Loucy (cell line): ENCODE measurements around the gene TIE1.

Source experiments
- H2AFZ ChIP-seq: fragments of 200-600 bp; sonication (generic); 2 replicates; pipeline ENCODE4 v1.6.0; 2016; ENCODE audit warnings: antibody characterized with exemption, mild to moderate bottlenecking, low read length, moderate library complexity
- H3F3A ChIP-seq: fragments of 200-600 bp; 2 replicates; pipeline ENCODE4 v1.6.0; 2016; ENCODE audit warnings: antibody characterized with exemption, low read depth, mild to moderate bottlenecking
- H3K27me3 ChIP-seq: fragments of 200-600 bp; sonication (generic); 2 replicates; pipeline ENCODE4 v1.6.1; 2014; ENCODE audit warnings: low read length, mild to moderate bottlenecking; ENCODE audit not compliant: insufficient read depth, poor library complexity, severe bottlenecking
- H3K36me3 ChIP-seq: fragments of 200-600 bp; sonication (generic); 2 replicates; pipeline ENCODE4 v1.6.1; 2016; ENCODE audit warnings: low read length; ENCODE audit not compliant: insufficient read depth
- H3K4me1 ChIP-seq: fragments of 200-600 bp; sonication (generic); 2 replicates; pipeline ENCODE4 v1.5.1; 2014; ENCODE audit warnings: low read length, mild to moderate bottlenecking; ENCODE audit not compliant: insufficient read depth, poor library complexity, severe bottlenecking
- H3K4me2 ChIP-seq: fragments of 200-600 bp; sonication (generic); 2 replicates; pipeline ENCODE4 v1.6.0; 2014; ENCODE audit warnings: antibody characterized with exemption, low read length, low read depth, mild to moderate bottlenecking; ENCODE audit not compliant: poor library complexity, severe bottlenecking
- H3K4me3 ChIP-seq: fragments of 200-600 bp; sonication (generic); 2 replicates; pipeline ENCODE4 v1.5.1; 2014; ENCODE audit warnings: low read length, mild to moderate bottlenecking, mixed read lengths; ENCODE audit not compliant: poor library complexity, severe bottlenecking
- H3K79me2 ChIP-seq: fragments of 200-600 bp; sonication (generic); 2 replicates; pipeline ENCODE4 v1.6.1; 2014; ENCODE audit warnings: low read length; ENCODE audit not compliant: insufficient read depth
- H3K9ac ChIP-seq: fragments of 200-600 bp; sonication (generic); 2 replicates; pipeline ENCODE4 v1.6.0; 2014; ENCODE audit warnings: mild to moderate bottlenecking, low read depth, low read length, moderate library complexity; ENCODE audit not compliant: poor library complexity, severe bottlenecking
- H3K9me2 ChIP-seq: fragments of 200-600 bp; sonication (generic); replicated peaks from 2 replicates; pipeline ENCODE4 v1.6.1; 2016; ENCODE audit warnings: low read depth, low read length, mixed read lengths
- H3K9me3 ChIP-seq: fragments of 200-600 bp; sonication (generic); 2 replicates; pipeline ENCODE4 v1.6.1; 2014; ENCODE audit warnings: mild to moderate bottlenecking, antibody characterized with exemption, low read length, low read depth; ENCODE audit not compliant: insufficient read depth
- H4K20me1 ChIP-seq: fragments of 200-600 bp; sonication (generic); 2 replicates; pipeline ENCODE4 v1.6.0; 2014; ENCODE audit warnings: antibody characterized with exemption, low read length, mild to moderate bottlenecking; ENCODE audit not compliant: insufficient read depth, poor library complexity, severe bottlenecking
- EZH2phosphoT487 ChIP-seq: fragments of 200-600 bp; IDR thresholded peaks from 2 replicates; pipeline ENCODE4 v1.6.1; 2018; ENCODE audit warnings: antibody characterized with exemption, mild to moderate bottlenecking, moderate library complexity, borderline replicate concordance
- TF ChIP-seq, protein P1 (sequence below): fragments of 200-600 bp; sonication (generic); conservative IDR thresholded peaks from 2 replicates; pipeline ENCODE4 v1.5.1; 2014; ENCODE audit warnings: mild to moderate bottlenecking, antibody characterized with exemption, low read length

Gene TIE1

DNA sequence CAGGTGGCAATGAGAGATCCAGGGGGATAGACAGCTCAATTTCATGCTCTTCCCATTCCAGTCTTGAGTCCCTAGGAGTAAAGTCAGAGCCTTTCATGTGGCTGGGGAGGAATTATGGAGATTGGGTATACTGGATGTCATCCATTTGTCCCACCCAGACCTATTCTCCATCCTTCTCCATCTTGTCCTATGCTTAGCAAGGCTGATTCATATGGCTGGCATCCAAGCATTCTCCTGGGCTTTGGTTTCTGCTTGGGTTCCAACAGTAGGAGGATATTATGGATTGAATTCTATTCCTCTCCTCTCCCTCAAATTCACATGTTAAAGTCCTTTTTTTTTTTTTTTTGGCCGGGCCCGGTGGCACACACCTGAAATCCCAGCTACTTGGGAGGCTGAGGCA lies 54.2 kb downstream of the TIE1 start:
- Histone ChIP-seq H3K79me2 (peaks cover 11% of the 10 kb centered on the region), H3K27me3 (no peaks in the 10 kb centered on the region), H3K36me3 (peaks cover under 1% of the 10 kb centered on the region; the same call in 1 of the 2 replicates), H3K4me2 (no peak overlapping the region), H3K9me3 (no peaks in the 10 kb centered on the region), H3K4me1 (peaks cover 9% of the 10 kb centered on the region), H3F3A (peaks cover 3% of the 10 kb centered on the region; the same call in 1 of the 2 replicates), H3K9ac (no peak overlapping the region), H4K20me1 (peaks cover 2% of the 10 kb centered on the region), H2AFZ (no peak overlapping the region), H3K4me3 (no peak overlapping the region), H3K9me2 (no peaks in the 10 kb centered on the region)
- TF ChIP-seq EZH2phosphoT487 = no peak
- TF ChIP-seq, protein P1, sequence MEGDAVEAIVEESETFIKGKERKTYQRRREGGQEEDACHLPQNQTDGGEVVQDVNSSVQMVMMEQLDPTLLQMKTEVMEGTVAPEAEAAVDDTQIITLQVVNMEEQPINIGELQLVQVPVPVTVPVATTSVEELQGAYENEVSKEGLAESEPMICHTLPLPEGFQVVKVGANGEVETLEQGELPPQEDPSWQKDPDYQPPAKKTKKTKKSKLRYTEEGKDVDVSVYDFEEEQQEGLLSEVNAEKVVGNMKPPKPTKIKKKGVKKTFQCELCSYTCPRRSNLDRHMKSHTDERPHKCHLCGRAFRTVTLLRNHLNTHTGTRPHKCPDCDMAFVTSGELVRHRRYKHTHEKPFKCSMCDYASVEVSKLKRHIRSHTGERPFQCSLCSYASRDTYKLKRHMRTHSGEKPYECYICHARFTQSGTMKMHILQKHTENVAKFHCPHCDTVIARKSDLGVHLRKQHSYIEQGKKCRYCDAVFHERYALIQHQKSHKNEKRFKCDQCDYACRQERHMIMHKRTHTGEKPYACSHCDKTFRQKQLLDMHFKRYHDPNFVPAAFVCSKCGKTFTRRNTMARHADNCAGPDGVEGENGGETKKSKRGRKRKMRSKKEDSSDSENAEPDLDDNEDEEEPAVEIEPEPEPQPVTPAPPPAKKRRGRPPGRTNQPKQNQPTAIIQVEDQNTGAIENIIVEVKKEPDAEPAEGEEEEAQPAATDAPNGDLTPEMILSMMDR = no peak

DNA sequence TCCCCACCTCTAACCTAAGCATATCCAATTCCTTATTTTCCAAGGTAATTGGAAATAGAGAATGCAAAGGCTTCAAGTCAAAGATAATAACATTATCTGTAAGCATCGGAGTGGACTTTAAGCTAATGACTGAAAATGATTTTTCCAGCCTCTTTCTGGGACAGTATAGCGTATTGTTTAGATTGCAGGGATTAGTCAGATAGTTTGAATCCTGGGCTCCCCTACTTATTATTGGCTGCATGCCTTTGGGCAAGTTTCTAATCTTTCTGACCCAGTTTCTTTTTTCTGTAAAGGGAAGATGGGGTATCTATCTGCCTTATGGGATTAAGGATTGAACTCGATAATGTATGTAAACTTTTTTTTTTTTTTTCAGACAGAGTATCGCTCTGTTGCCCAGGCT lies 56.5 kb downstream of the TIE1 start:
- peaks cover 29% of the 10 kb centered on the region for H3K4me1 ChIP-seq
- H3K27me3 ChIP-seq = no peaks in the 10 kb centered on the region
- no peak overlapping the region for H3K4me3 ChIP-seq
- H3K9ac ChIP-seq = peak overlapping the region; percentile 97
- H3K9me3 ChIP-seq = no peaks in the 10 kb centered on the region
- H3K9me2 ChIP-seq = no peaks in the 10 kb centered on the region
- H3K36me3 ChIP-seq = peaks cover 24% of the 10 kb centered on the region
- H4K20me1 ChIP-seq = peaks cover 18% of the 10 kb centered on the region
- peak overlapping the region; percentile 74 for H3K4me2 ChIP-seq
- TF ChIP-seq, protein P1 = no peak
- no peak for TF ChIP-seq EZH2phosphoT487
- peaks cover 3% of the 10 kb centered on the region; the same call in 1 of the 2 replicates for H3F3A ChIP-seq
- no peak overlapping the region for H2AFZ ChIP-seq
- H3K79me2 ChIP-seq = peaks cover 34% of the 10 kb centered on the region

- Histone ChIP-seq H3K79me2 (peaks cover 37% of the 10 kb centered on the region), H2AFZ (peak overlapping the region; percentile 97), H4K20me1 (peaks cover 18% of the 10 kb centered on the region), H3K9me3 (no peaks in the 10 kb centered on the region), H3K9me2 (no peaks in the 10 kb centered on the region), H3K27me3 (no peaks in the 10 kb centered on the region), H3K9ac (peak overlapping the region; percentile 97), H3K4me3 (peak overlapping the region; percentile 95), H3K4me1 (peaks cover 29% of the 10 kb centered on the region), H3K36me3 (peaks cover 33% of the 10 kb centered on the region), H3F3A (peaks cover 3% of the 10 kb centered on the region; the same call in 1 of the 2 replicates), H3K4me2 (peak overlapping the region; percentile 74)
- TF ChIP-seq EZH2phosphoT487 = no peak
- TF ChIP-seq, protein P1 = peak; percentile 66
These were observed 57.5 kb downstream of the TIE1 start for GRCh38 chr1:43358121-43358745.
